GM18907 (cell line): ENCODE data around the gene CCNK.
A peak's percentile ranks its signal among the peaks of the same experiment; 100 is the strongest.

ENCODE experiments used
- ATAC-seq: cut with Tn5 transposase; IDR thresholded peaks from one replicate; pipeline ENCODE4 v1.9.1; 2021; ENCODE audit warnings: mild to moderate bottlenecking, moderate library complexity; ENCODE audit not compliant: unreplicated experiment

The CCNK gene

GRCh38 chr14:99480917-99481744 lies at the start of gene CCNK:
Gene CCNK (plus strand): TSS chr14:99481409. CDS start chr14:99492678, 11,269 bp downstream.
- ATAC-seq = peak; percentile 91

GRCh38 chr14:99431986-99432385 lies 49.2 kb upstream of the CCNK start:
- no peak for ATAC-seq

- ATAC-seq = no peak
Observed at GRCh38 chr14:99432485-99432884, 48.7 kb upstream of the CCNK start.

- ATAC-seq = no peak
Observed at GRCh38 chr14:99435327-99435726, 45.9 kb upstream of the CCNK start.

GRCh38 chr14:99436247-99437180 lies 44.7 kb upstream of the CCNK start:
- no peak for ATAC-seq

GRCh38 chr14:99437706-99438105 lies 43.5 kb upstream of the CCNK start:
- ATAC-seq = no peak

- no peak for ATAC-seq
Observed at GRCh38 chr14:99440278-99440677, 40.9 kb upstream of the CCNK start.

- ATAC-seq = no peak
Observed at GRCh38 chr14:99441157-99441870, 39.9 kb upstream of the CCNK start.

GRCh38 chr14:99441918-99442317 lies 39.3 kb upstream of the CCNK start:
- ATAC-seq = no peak

GRCh38 chr14:99445931-99446330 lies 35.3 kb upstream of the CCNK start:
- ATAC-seq = no peak

GRCh38 chr14:99447739-99448138 lies 33.5 kb upstream of the CCNK start:
- ATAC-seq = no peak

- no peak for ATAC-seq
Observed at GRCh38 chr14:99450266-99450665, 30.9 kb upstream of the CCNK start.

GRCh38 chr14:99451234-99451633 lies 30.0 kb upstream of the CCNK start:
- ATAC-seq = no peak

GRCh38 chr14:99452968-99453367 lies 28.2 kb upstream of the CCNK start:
- no peak for ATAC-seq

GRCh38 chr14:99454246-99454645 lies 27.0 kb upstream of the CCNK start:
- ATAC-seq = no peak

- ATAC-seq = no peak
Observed at GRCh38 chr14:99459481-99460100, 21.6 kb upstream of the CCNK start.

- no peak for ATAC-seq
Observed at GRCh38 chr14:99460793-99461192, 20.4 kb upstream of the CCNK start.

GRCh38 chr14:99461411-99462085 lies 19.7 kb upstream of the CCNK start:
- ATAC-seq = no peak

- ATAC-seq = no peak
Observed at GRCh38 chr14:99462210-99462609, 19.0 kb upstream of the CCNK start.

- ATAC-seq = no peak
Observed at GRCh38 chr14:99463974-99464373, 17.2 kb upstream of the CCNK start.
